HG03565 (cell line): ENCODE measurements around the gene DNAJC13.

Source experiments
- ATAC-seq: cut with Tn5 transposase; IDR thresholded peaks from one replicate; pipeline ENCODE4 v1.9.1; 2021; ENCODE audit warnings: mild to moderate bottlenecking, moderate library complexity; ENCODE audit not compliant: unreplicated experiment

Gene DNAJC13

DNA sequence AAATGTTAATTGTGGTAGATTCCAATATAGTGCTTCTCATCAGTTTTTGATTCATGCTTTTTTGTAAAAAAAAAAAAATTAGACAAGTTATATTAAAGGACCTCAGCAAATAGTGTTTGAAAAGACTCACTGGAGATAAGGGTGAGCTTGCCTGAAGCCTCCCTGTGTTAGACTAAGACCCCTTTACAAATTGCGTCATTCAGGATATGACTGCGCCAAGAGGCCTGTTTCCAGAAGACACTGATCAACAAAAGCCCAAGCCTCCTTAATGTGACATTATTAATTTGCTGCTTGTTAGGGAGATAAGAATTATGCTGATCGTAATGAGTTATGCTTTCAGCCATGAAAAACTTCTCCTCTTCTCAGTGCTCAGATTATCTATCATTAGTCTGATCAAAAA is 13.0 kb upstream of the DNAJC13 start:
- ATAC-seq: no peak

DNA sequence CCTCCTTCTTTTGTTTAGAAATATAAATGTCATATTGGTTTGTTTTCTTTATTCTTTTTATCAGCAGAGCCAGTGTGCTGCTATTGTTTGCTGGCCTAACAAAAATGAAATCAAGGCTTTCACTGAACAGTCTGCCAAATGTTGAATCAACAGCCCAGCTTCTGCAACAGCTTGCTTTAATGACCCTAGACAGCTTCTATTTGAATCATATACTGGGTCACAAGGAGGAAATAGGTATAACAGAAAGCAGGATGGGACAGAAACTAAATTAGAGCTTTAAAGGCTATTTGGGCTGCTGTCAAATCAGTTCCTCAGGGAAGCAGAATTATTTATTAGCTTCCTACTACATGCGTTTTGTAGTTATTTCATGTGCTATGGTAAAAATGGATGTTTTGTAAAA is 12.1 kb upstream of the DNAJC13 start:
- ATAC-seq: no peak

DNA sequence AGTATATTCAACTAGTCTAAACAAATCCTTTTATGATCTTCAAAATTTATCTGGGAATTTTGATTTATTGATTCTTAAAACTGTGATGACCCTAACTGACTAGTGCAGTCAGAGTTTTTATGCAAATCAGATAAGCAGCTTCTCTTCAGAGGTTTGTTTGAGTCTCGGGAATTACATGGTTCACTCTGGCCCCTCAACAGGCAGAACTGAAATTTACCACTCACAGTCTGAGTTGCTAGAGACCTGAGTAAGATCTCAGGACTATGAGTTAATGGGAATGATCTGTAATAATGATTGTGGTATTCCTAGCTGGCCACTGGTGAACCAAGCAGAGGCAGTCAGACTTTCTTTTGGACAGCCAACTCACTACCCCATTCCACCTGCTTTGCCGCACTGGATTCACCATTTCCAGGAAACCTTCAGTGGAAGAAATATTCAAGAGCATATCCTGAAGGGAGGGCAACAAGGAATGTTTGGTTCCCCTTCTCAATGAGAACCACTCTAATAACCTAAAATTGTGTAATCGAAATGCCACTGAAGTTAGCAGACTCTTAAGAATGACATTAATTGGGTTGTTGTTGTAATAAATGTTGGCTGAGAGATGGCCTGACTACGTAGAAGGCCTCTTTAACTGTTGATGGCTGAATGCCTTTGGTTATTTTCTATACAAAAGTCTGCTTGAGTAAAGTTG is 11.5 kb upstream of the DNAJC13 start:
- ATAC-seq: no peak

DNA sequence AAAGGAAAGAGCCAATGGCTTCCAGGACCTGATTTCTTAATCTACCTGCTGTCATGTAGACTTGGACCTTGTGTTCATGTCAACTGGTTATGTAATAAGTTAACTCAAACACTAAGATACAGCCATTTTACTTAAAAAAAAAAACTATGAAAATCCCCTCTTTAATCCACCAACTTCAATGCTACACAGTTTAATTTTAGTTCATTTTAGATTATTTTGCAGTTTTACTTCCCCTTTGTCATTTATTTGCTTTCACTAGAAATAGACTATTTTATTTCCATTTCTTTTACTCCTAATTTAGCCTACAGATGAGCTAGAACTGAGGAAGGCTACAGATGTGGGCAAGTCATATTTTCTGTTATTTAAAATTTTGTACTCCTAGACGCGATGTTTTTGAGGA is 10.7 kb upstream of the DNAJC13 start:
- ATAC-seq: no peak

DNA sequence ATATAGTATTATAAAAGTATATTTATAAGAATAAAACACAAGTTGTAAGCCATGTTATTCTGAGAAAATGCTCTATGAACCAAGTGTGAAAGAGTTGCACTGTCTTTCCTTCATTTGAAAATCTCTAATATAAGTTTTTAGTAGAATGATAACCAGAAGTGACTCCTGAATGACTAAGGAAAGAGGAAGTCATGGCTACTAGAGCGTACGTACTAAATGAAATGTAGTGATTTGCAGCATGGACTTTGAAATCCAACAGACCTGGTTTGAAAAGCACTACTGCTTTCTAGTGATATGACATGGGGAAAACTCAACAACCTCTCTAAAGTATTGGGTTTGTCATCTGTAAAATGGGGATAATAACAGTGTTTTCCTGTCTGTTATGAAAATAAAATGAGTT is 10.3 kb upstream of the DNAJC13 start:
- ATAC-seq: no peak

DNA sequence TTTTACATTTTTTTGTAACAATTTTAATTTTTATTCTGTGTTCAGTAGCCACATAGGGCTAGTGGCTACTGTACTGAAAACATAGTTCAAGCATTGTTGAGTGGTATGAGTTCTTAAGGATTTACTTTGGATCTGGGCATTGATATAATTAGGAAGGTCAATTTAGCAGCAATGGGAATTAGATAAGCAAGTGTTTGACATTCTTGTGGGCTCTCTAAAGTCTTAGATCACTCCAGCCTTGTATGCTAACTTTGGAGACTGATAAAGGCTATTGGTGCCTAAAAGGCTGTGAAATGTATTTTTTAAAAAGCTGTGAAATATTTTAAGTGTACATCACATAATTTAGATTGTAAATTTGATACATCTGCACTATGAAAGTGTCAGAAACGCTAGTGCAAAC is 2.5 kb upstream of the DNAJC13 start:
- no peak for ATAC-seq

DNA sequence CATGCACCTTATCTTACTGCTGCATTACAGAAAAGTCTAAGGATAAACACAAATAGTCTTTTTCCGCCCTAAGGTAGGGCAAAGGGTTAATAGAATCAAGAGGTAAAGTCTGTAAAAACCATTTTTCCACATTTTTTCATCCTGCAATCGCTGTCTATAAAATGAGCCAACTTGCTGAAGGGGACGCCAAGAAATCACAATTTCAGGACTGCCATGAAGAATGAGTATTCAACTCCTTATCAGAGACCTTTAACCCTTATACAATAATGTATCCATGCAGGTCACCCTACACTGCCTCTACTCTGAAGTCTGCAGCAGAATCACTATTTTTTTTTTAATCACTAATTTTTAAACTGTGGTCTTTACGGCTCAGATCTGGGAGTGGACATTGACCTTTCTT is 1.1 kb upstream of the DNAJC13 start:
- ATAC-seq: no peak

DNA sequence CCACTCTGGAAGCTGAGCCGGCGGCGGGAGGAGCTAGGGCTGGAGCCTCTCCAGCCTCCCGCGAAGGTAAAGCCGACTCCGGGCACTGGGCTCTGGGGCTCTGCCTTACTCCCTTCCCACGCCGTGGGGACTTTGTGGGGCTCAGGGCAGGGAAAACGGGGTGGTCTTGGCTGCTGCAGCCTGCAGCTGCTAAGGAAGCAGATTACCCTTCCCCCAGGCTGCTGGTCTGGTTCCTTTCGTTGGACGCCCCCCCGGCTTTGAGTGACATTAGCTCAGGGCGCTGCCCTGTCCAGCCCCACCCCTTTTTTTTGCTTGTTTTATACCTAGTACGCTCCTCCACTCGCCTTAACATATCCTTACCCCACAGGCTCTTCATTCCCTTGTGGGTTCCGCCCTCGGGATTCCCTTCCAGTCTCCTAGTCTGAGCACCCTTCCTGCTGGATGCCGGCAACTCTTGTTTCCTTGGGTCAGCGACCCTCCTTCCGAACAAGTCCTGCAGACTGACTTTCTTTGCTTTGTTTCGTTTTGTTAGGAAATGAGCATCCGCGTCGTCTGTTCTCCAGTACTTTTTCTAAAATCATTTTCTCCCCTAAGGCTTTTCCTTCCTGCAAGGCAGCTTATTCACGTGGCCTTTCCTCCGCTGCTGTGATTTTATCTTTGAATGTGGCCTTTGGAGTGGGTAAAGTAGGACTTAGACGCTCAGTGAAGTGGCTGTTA is 551 bp downstream of the DNAJC13 start:
- peak; percentile 21 for ATAC-seq

DNA sequence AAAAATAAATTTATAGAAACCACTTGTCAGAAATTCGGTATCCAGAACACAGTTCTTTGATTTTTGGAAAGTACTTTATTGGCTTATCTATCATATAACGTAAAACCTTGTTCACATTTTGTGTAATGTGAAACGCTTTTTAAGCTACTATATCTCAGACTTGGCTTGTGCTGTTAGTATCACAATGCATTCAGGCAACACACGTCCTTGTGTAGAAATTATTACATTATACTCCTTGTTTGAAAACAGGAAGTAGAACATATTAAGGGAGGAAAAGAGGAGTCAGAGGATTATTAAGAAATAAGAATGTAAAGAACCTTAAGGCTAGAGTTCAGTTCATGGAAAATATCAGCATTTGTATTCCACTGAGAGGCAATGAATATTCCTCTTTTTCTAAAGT is 1.6 kb downstream of the DNAJC13 start:
- no peak for ATAC-seq

DNA sequence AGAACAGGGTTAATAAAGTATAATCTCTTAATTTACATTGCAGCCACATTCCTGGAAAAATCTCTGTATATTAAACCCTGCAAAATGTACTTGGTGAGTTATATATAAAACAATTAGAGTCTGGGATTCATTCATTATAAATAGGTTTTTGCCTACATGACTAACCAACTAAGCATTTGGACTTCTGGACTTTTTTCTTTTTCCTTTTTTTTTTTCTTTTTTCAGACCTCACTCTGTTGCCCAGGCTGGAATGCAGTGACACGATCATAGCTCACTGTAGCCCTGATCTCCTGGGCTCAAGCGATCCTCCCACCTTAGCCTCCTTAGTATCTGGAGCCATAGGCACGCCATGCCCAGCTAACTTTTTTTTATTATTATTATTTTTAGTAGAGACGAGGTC is 4.5 kb downstream of the DNAJC13 start:
- ATAC-seq: no peak

DNA sequence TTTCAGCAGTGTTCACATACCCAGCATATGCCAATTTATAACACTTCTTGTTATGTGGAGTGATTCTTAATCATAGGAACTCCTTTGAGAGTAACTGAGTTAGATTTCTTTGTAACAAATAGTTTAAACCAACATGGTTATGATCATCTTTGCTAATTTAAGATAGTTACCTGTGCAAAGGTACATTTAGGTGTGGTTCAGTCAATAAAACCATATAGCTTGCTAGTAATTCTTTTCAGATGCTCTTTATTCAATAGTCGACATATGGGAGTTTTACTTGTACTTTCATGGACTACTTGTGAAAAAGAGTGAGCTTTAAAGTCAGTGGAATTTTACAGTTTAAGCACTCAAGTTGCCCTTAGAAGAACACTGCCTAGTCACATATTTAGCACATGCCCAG is 5.2 kb downstream of the DNAJC13 start:
- ATAC-seq: no peak

DNA sequence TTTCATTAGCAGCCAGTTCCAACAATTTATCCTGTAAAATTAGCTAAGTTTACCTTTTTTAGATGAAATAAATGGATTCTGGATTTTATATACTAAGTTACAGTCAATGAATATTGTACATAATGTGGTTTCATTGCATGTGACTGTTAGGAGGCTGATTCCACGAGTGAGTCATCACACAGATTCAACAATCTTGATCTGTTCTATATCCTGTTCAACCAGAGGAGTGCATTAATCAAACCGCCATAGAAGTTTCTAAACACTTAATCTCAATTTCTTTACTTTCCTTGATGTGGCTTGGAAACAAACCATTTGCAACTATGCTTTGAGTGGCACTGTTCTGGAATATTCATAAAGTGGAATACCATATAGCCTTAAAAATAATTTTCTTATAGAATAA is 15.3 kb downstream of the DNAJC13 start:
- no peak for ATAC-seq

DNA sequence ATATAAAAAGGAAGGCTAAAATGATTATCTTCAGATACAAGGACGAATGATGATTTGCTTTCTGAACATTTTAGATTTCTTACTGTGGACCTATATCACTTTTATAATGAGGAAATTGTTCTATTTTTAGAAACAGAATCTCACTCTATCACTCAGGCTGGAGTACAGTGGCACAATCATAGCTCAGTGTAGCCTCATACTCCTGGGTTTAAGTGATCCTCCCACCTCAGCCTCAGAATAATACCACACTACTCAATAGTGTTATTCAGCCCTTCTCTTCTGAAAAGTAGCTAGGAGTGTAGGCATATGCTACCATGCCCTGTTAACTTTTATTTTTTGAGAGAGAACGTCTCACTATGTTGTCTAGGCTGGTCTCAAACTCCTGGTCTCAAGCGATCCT is 15.8 kb downstream of the DNAJC13 start:
- ATAC-seq: no peak

DNA sequence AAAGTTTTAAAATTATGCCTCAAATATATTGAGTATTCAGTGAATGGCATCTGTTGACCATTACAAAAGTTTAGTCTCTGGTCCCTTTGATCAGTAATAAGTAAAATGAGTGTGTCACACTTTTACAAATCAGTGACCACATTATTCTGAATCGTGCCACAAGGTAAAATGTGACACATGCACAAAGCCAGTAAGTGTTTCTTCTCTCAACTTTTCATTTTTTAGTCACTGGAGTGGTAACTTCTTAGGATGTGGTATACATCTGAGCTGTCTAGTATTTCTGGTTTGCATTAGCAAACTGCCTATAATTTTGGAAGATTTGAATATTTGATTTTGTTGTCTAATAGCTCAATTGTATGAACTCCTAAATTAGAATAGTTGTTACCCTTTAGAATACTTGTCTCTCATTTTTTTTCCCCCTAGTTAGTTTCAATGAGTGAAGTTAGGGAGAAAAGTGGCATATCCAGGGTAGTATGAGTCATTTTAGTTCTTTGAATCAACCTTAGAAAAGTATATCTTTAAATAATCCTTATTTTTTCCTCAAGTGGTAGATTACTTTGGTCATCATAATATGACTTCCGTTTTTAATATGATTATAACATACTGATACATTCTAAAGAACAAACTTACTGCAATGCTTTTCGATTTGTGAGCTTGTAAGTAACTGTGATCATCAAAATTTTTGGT is 18.1 kb downstream of the DNAJC13 start:
- ATAC-seq: no peak

DNA sequence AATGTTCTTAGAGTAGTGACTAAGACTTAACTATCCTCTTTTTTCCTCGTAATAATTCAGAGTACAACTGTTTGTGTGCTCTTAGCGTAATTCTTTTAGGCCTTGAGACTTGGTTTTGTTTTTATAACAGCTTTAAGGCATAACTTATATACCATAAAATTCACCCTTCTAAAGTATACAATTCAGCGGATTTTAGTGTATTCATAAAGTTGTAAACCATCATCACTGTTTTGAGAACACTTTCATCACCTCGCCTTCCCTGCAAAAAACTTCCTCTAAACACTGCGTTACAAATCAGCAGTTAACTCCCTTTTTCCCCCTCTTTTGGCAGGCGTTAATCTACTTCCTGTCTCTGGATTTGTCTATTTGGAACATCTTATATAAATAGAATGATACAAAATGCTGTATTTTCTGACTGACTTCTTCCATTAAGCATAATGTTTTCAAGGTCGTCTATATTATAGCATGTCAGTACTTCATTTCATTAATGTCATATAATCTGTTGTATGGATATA is 18.7 kb downstream of the DNAJC13 start:
- no peak for ATAC-seq

DNA sequence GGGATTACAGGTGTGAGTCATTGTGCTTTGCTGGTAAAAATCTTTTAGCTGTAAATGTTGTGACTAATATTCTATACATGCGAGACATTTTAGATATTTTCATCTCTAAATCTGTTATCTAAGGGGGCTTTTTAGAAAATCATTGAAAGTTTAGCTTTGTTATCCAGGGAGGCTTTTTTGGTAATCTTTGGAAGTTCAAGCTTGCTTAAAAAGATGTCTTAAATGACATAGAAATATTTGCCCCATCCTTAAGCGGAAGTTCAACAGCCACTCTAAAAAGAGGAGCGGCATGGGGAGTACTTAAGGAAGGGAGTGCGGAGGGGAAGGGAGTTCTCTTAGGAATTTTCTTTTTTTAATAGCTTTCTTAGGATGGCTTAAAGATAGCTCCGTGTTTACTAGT is 26.1 kb downstream of the DNAJC13 start:
- no peak for ATAC-seq

DNA sequence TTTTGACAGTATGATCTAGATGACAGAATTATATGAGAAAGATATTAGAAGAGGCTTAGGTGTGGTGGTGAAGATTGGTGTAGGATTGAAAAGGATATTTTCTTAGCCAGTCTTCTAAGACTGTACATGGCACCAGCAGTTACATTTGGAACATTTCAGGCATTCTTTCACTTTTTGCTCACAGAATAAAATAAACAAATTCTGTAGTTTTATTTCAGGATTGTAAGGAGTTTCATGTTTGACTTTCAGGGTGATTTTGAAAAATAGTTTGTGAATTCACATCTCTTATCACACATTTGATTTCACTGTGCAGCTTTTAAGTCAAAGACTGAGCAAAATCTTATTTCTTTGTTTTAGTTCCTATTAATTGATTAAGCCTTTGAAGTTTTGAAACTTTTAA is 27.1 kb downstream of the DNAJC13 start:
- no peak for ATAC-seq

DNA sequence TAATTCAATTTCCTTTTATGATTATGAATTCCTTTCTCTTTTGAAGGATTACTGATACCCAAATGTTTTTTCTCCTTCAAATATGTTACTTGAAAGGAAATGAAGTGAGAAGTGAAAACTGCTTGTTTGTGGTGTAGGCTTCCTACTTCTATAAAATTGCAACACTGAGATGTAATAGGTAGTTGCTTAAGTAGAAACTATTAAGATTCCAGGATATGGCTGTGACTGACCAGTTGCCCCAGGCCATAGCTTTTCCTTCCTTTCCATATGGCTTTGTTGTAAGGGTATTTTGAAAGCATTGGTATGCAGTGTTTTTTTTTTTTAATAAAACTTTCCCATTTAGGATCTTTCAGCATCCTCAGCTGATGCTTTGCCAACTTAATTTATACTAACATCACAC is 28.5 kb downstream of the DNAJC13 start:
- no peak for ATAC-seq

DNA sequence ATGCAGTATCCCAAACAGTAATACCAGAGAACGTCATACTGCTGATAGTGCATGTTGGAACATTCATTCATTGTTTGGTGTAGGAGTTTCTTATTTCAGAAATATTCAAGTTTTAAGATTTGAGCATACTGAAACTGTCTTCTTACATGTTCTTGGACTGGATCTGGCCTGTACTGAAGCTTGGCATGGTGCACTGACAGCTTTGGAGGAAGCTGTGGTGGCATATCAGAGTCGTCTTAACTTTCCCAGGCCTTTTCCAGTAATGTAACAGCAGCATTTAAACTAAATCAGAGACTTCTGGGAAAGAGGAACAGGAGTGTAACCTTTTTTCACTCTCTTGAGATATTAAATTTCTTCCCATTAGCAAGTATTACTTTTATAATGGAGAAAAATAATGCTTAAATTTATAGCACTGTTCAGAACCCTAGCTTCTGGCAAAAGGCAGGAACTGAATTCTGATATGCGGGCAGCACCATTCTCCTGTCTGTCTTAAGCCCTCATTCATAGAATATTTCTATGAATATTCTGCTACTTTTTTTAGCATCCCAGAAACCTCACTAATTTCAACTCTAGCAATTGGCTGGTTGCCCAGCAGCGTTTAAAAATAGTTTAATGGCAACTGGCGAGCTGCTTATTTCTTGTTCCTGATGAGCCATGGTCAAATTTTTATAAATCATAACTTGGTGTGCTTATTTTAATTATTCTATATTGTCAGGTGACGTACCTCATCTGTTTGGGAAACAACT is 31.1 kb downstream of the DNAJC13 start:
- ATAC-seq: no peak

DNA sequence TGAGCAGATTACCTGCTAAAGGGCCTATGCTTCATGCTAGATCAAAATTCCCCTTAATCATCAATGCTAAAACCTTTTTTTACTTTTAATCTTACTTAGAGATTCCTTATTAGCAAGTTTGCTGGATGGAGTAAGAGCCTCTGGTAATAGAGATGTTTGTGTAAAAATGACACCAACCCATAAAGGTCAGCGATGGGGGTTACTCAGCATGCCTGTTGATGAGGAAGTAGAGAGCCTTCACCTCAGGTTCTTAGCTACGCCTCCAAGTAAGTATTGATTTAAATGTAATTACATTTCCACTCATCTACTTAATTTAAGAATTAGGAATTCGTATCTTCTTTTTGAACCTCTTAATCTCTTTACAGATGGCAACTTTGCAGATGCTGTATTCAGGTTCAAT is 38.8 kb downstream of the DNAJC13 start:
- ATAC-seq: no peak

DNA sequence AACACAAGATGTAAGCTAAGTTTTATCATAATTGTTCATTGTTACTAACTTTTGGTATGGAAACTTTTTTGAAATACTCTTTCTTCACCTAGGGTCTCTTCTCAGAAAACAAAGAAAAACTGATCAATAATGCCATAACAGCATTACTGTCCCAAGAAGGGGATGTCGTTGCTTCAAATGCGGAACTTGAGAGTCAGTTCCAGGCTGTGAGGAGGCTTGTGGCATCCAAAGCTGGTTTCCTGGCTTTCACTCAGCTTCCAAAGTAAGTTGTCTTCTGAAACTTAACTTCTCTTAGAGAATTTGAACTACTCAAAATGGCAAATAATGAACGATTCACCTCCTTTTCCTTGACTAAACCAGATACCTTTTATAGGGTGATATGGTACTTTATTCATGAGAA is 39.3 kb downstream of the DNAJC13 start:
- no peak for ATAC-seq
